ENCODE data around the gene RAC3.

- TF ChIP-seq POLR2A (IDR thresholded peaks at IDR 0.05), result no peak
- no peak for TF ChIP-seq CTCF (IDR thresholded peaks at IDR 0.05)
Observed at GRCh38 chr17:82042649-82043048, 11.2 kb downstream of the RAC3 start.
